HG03196 (cell line): ENCODE data around the gene PHEX.

Experiments used
- ATAC-seq: cut with Tn5 transposase; IDR thresholded peaks from one replicate; pipeline ENCODE4 v1.9.1; 2021; ENCODE audit not compliant: unreplicated experiment

PHEX gene

GRCh38 chrX:22097012-22097694 is 65.0 kb downstream of the PHEX start:
- ATAC-seq = no peak

- no peak for ATAC-seq
Observed at GRCh38 chrX:22105231-22105630, 73.1 kb downstream of the PHEX start.

GRCh38 chrX:22105971-22106370 is 73.8 kb downstream of the PHEX start:
- no peak for ATAC-seq

- no peak for ATAC-seq
Observed at GRCh38 chrX:22109442-22109841, 77.3 kb downstream of the PHEX start.

- ATAC-seq = no peak
Observed at GRCh38 chrX:22110729-22111494, 78.8 kb downstream of the PHEX start.

GRCh38 chrX:22116605-22117546 is 84.8 kb downstream of the PHEX start:
- no peak for ATAC-seq

- no peak for ATAC-seq
Observed at GRCh38 chrX:22117633-22118032, 85.5 kb downstream of the PHEX start.

GRCh38 chrX:22118161-22118830 is 86.2 kb downstream of the PHEX start:
- no peak for ATAC-seq

GRCh38 chrX:22121161-22121560 is 89.0 kb downstream of the PHEX start:
- no peak for ATAC-seq

GRCh38 chrX:22122510-22122909 is 90.4 kb downstream of the PHEX start:
- ATAC-seq = no peak

GRCh38 chrX:22124098-22124497 is 92.0 kb downstream of the PHEX start:
- ATAC-seq = no peak

- no peak for ATAC-seq
Observed at GRCh38 chrX:22125481-22125880, 93.4 kb downstream of the PHEX start.

- no peak for ATAC-seq
Observed at GRCh38 chrX:22126327-22126726, 94.2 kb downstream of the PHEX start.

- ATAC-seq = no peak
Observed at GRCh38 chrX:22128961-22129360, 96.8 kb downstream of the PHEX start.

- ATAC-seq = no peak
Observed at GRCh38 chrX:22134681-22135080, 102.6 kb downstream of the PHEX start.

- no peak for ATAC-seq
Observed at GRCh38 chrX:22135171-22135711, 103.1 kb downstream of the PHEX start.

GRCh38 chrX:22135994-22136684 is 104.0 kb downstream of the PHEX start:
- ATAC-seq = no peak

- no peak for ATAC-seq
Observed at GRCh38 chrX:22136711-22137110, 104.6 kb downstream of the PHEX start.

GRCh38 chrX:22139822-22140221 is 107.7 kb downstream of the PHEX start:
- no peak for ATAC-seq
